ENCODE data around the gene PARN. TPM values are rescaled to one million over a fixed set of nuclear protein-coding genes. Genes with fewer than 3 reads are reported as not detected.
"Not testable (repeated sequence)": the region's sequence is repeated elsewhere in the genome, so short reads cannot be mapped to it uniquely, and the experiment has no call there.

Gene PARN
- total and polyA plus RNA-seq, 4 donors = 8.1 to 32.2 (median 22.0) TPM

DNA sequence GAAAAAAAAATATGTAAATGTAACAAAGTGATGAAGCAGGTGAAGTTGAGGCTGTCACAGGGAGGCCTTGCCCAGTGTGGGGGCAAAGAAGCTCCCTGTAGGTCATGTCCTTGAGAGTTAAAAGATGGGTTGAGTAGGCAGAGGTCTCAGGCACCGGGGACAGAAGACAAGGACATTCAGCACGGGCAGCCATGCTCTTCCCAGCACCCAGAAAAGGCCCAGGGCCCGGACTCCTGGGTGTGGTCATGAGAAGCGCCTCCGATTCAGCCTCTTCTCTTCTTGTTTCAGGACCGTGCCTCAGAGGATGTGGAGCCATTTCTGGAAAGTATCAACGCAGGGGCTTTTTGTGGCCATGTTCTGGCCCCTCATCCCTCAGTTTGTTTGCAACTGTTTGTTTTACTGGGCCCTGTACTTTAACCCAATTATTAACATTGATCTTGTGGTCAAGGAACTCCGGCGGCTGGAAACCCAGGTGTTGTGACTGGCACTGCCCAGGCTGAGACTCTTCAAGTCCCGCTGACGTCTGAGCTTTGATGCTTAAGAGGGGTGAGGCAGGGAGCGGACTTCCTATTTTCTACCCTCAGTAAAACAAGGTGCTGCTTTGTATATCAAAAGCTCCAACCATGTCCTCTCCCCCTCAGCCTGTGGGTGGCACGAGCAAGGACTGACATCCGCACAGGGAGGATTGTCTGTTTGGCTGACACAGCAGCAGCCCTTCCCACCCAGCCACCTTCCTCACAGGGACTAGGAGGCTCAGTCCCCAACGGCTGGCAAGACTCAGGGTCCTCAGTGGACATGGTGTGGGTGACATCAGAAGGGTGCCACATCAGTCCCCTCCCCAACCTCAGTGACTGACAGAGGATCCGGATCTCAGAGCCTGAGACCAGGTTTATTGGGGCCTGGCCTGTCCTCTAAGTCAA, 37.5 kb upstream of the PARN start:
- Histone ChIP-seq H3K9me3 (ENCODE audit: control insufficient read depth, low read length) (no peaks in the 10 kb centered on the region), H3K4me1 (ENCODE audit: control insufficient read depth in 1 of 2, insufficient read depth in 2 of 2, low read length in 2 of 2) (no peaks in the 10 kb centered on the region), H3K27me3 (ENCODE audit: control insufficient read depth in 1 of 2, insufficient read depth in 2 of 2, low read length in 1 of 2) (no peaks in the 10 kb centered on the region), H3K27ac (ENCODE audit: low read depth in 1 of 2, low read length in 2 of 2) (no peak overlapping the region), H3K4me3 (ENCODE audit: low read length in 2 of 2) (no peak overlapping the region), H3K36me3 (ENCODE audit: control insufficient read depth in 1 of 2, insufficient read depth in 2 of 2, low read length in 1 of 2) (peaks cover 4 to 16% of the 10 kb centered on the region in 2 donors)
- intact Hi-C loops (cut with DNase I) = no loop called here
- 85 to 87% methylated on average over 16 of the region's 16 CpGs for WGBS, 2 donors
- peak in 1 of 2 donors; percentile 64 for DNase-seq
- ATAC-seq (ENCODE audit: low FRiP score) = no peak

- no peaks in the 10 kb centered on the region for H3K4me1 ChIP-seq (ENCODE audit: control insufficient read depth in 1 of 2, insufficient read depth in 2 of 2, low read length in 2 of 2)
- no peak for ATAC-seq (ENCODE audit: low FRiP score)
- WGBS, 2 donors = 87 to 98% methylated on average over 2 of the region's 2 CpGs
- peak in 1 of 2 donors; percentile 1 for DNase-seq
- H3K27ac ChIP-seq (ENCODE audit: low read depth in 1 of 2, low read length in 2 of 2) = no peak overlapping the region
- H3K4me3 ChIP-seq (ENCODE audit: low read length in 2 of 2) = no peak overlapping the region
- intact Hi-C loops (cut with DNase I) = no loop called here
- H3K9me3 ChIP-seq (ENCODE audit: control insufficient read depth, low read length) = no peaks in the 10 kb centered on the region
- no peaks in the 10 kb centered on the region for H3K27me3 ChIP-seq (ENCODE audit: control insufficient read depth in 1 of 2, insufficient read depth in 2 of 2, low read length in 1 of 2)
- H3K36me3 ChIP-seq (ENCODE audit: control insufficient read depth in 1 of 2, insufficient read depth in 2 of 2, low read length in 1 of 2) = peaks cover 2 to 12% of the 10 kb centered on the region in 2 donors
Observed at GRCh38 chr16:14658063-14658462, 28.0 kb upstream of the PARN start.

- Histone ChIP-seq H3K36me3 (ENCODE audit: control insufficient read depth in 1 of 2, insufficient read depth in 2 of 2, low read length in 1 of 2) (peaks cover 4% of the 10 kb centered on the region in 2 donors), H3K27me3 (ENCODE audit: control insufficient read depth in 1 of 2, insufficient read depth in 2 of 2, low read length in 1 of 2) (no peaks in the 10 kb centered on the region), H3K4me3 (ENCODE audit: low read length in 2 of 2) (no peak overlapping the region), H3K4me1 (ENCODE audit: control insufficient read depth in 1 of 2, insufficient read depth in 2 of 2, low read length in 2 of 2) (no peaks in the 10 kb centered on the region), H3K27ac (ENCODE audit: low read depth in 1 of 2, low read length in 2 of 2) (no peak overlapping the region), H3K9me3 (ENCODE audit: control insufficient read depth, low read length) (no peaks in the 10 kb centered on the region)
- no peak for DNase-seq
- intact Hi-C loops (cut with DNase I) = no loop called here
- no peak for ATAC-seq (ENCODE audit: low FRiP score)
- WGBS, 2 donors = 90% methylated on average over 2 of the region's 2 CpGs
Observed at GRCh38 chr16:14652726-14653125, 22.7 kb upstream of the PARN start.

GRCh38 chr16:14650629-14651028, 20.6 kb upstream of the PARN start:
- no peak for ATAC-seq (ENCODE audit: low FRiP score)
- Histone ChIP-seq H3K9me3 (ENCODE audit: control insufficient read depth, low read length) (no peaks in the 10 kb centered on the region), H3K4me1 (ENCODE audit: control insufficient read depth in 1 of 2, insufficient read depth in 2 of 2, low read length in 2 of 2) (no peaks in the 10 kb centered on the region), H3K4me3 (ENCODE audit: low read length in 2 of 2) (no peak overlapping the region), H3K27ac (ENCODE audit: low read depth in 1 of 2, low read length in 2 of 2) (no peak overlapping the region), H3K36me3 (ENCODE audit: control insufficient read depth in 1 of 2, insufficient read depth in 2 of 2, low read length in 1 of 2) (peaks cover 0 to 6% of the 10 kb centered on the region in 2 donors), H3K27me3 (ENCODE audit: control insufficient read depth in 1 of 2, insufficient read depth in 2 of 2, low read length in 1 of 2) (no peaks in the 10 kb centered on the region)
- DNase-seq = no peak
- intact Hi-C loops (cut with DNase I) = no loop called here
- WGBS, 2 donors = 72 to 77% methylated on average over 6 of the region's 6 CpGs

- WGBS, 2 donors = 91 to 92% methylated on average over 10 of the region's 10 CpGs
- no peaks in the 10 kb centered on the region for H3K4me1 ChIP-seq (ENCODE audit: control insufficient read depth in 1 of 2, insufficient read depth in 2 of 2, low read length in 2 of 2)
- H3K4me3 ChIP-seq (ENCODE audit: low read length in 2 of 2) = no peak overlapping the region
- intact Hi-C loops (cut with DNase I) = no loop called here
- no peaks in the 10 kb centered on the region for H3K9me3 ChIP-seq (ENCODE audit: control insufficient read depth, low read length)
- peaks cover under 1 to 6% of the 10 kb centered on the region in 2 donors for H3K36me3 ChIP-seq (ENCODE audit: control insufficient read depth in 1 of 2, insufficient read depth in 2 of 2, low read length in 1 of 2)
- DNase-seq = no peak
- no peak overlapping the region for H3K27ac ChIP-seq (ENCODE audit: low read depth in 1 of 2, low read length in 2 of 2)
- no peak for ATAC-seq (ENCODE audit: low FRiP score)
- no peaks in the 10 kb centered on the region for H3K27me3 ChIP-seq (ENCODE audit: control insufficient read depth in 1 of 2, insufficient read depth in 2 of 2, low read length in 1 of 2)
Observed at GRCh38 chr16:14649816-14650215, 19.8 kb upstream of the PARN start.

GRCh38 chr16:14641926-14642325, 11.9 kb upstream of the PARN start:
- no peaks in the 10 kb centered on the region for H3K4me1 ChIP-seq (ENCODE audit: control insufficient read depth in 1 of 2, insufficient read depth in 2 of 2, low read length in 2 of 2)
- WGBS, 2 donors = 93 to 96% methylated on average over 7 of the region's 7 CpGs
- H3K4me3 ChIP-seq (ENCODE audit: low read length in 2 of 2) = no peak overlapping the region
- DNase-seq (no peak), ATAC-seq (ENCODE audit: low FRiP score) (no peak)
- H3K9me3 ChIP-seq (ENCODE audit: control insufficient read depth, low read length) = no peaks in the 10 kb centered on the region
- H3K36me3 ChIP-seq (ENCODE audit: control insufficient read depth in 1 of 2, insufficient read depth in 2 of 2, low read length in 1 of 2) = peaks cover 2 to 3% of the 10 kb centered on the region in 2 donors
- H3K27me3 ChIP-seq (ENCODE audit: control insufficient read depth in 1 of 2, insufficient read depth in 2 of 2, low read length in 1 of 2) = no peaks in the 10 kb centered on the region
- H3K27ac ChIP-seq (ENCODE audit: low read depth in 1 of 2, low read length in 2 of 2) = no peak overlapping the region
- intact Hi-C loops (cut with DNase I) = no loop called here

GRCh38 chr16:14641206-14641605, 11.1 kb upstream of the PARN start:
- Histone ChIP-seq H3K36me3 (ENCODE audit: control insufficient read depth in 1 of 2, insufficient read depth in 2 of 2, low read length in 1 of 2) (peaks cover 2 to 3% of the 10 kb centered on the region in 2 donors), H3K27ac (ENCODE audit: low read depth in 1 of 2, low read length in 2 of 2) (no peak overlapping the region), H3K4me3 (ENCODE audit: low read length in 2 of 2) (no peak overlapping the region), H3K27me3 (ENCODE audit: control insufficient read depth in 1 of 2, insufficient read depth in 2 of 2, low read length in 1 of 2) (no peaks in the 10 kb centered on the region), H3K4me1 (ENCODE audit: control insufficient read depth in 1 of 2, insufficient read depth in 2 of 2, low read length in 2 of 2) (no peaks in the 10 kb centered on the region), H3K9me3 (ENCODE audit: control insufficient read depth, low read length) (no peaks in the 10 kb centered on the region)
- DNase-seq (no peak), ATAC-seq (ENCODE audit: low FRiP score) (no peak)
- 93% methylated on average over 8 of the region's 8 CpGs for WGBS, 2 donors
- intact Hi-C loops (cut with DNase I) = no loop called here

- Histone ChIP-seq H3K4me1 (ENCODE audit: control insufficient read depth in 1 of 2, insufficient read depth in 2 of 2, low read length in 2 of 2) (no peaks in the 10 kb centered on the region), H3K27me3 (ENCODE audit: control insufficient read depth in 1 of 2, insufficient read depth in 2 of 2, low read length in 1 of 2) (no peaks in the 10 kb centered on the region), H3K4me3 (ENCODE audit: low read length in 2 of 2) (no peak overlapping the region), H3K9me3 (ENCODE audit: control insufficient read depth, low read length) (no peaks in the 10 kb centered on the region), H3K36me3 (ENCODE audit: control insufficient read depth in 1 of 2, insufficient read depth in 2 of 2, low read length in 1 of 2) (peaks cover 2 to 3% of the 10 kb centered on the region in 2 donors), H3K27ac (ENCODE audit: low read depth in 1 of 2, low read length in 2 of 2) (no peak overlapping the region)
- no peak for DNase-seq
- 88 to 91% methylated on average over 10 of the region's 10 CpGs for WGBS, 2 donors
- ATAC-seq (ENCODE audit: low FRiP score) = no peak
- intact Hi-C loops (cut with DNase I) = no loop called here
Observed at GRCh38 chr16:14640538-14640937, 10.5 kb upstream of the PARN start.

DNA sequence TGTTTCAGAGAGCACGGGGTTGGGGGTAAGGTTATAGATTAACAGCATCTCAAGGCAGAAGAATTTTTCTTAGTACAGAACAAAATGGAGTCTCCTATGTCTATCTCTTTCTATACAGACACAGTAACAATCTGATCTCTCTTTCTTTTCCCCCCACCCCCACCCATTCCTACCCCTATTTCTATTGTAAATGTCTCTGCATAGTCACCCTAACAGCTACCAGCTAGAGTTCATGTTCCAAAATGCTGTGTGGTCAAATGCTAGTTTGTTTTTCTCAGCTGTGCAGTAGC, 6.8 kb upstream of the PARN start:
- ATAC-seq (ENCODE audit: low FRiP score); H3K36me3 ChIP-seq (ENCODE audit: control insufficient read depth in 1 of 2, insufficient read depth in 2 of 2, low read length in 1 of 2); H3K4me1 ChIP-seq (ENCODE audit: control insufficient read depth in 1 of 2, insufficient read depth in 2 of 2, low read length in 2 of 2); DNase-seq; H3K4me3 ChIP-seq (ENCODE audit: low read length in 2 of 2); H3K27me3 ChIP-seq (ENCODE audit: control insufficient read depth in 1 of 2, insufficient read depth in 2 of 2, low read length in 1 of 2); H3K9me3 ChIP-seq (ENCODE audit: control insufficient read depth, low read length); intact Hi-C loops (cut with DNase I); H3K27ac ChIP-seq (ENCODE audit: low read depth in 1 of 2, low read length in 2 of 2): not testable (repeated sequence)
- WGBS, 2 donors = 33 to 40% methylated on average over 1 of the region's 1 CpG
